IMR-90 (cell line): ENCODE results near the gene PRLH. TPM values are rescaled to one million over a fixed set of nuclear protein-coding genes. Genes with fewer than 3 reads are reported as not detected.
A peak's percentile ranks its signal among the peaks of the same experiment; 100 is the strongest.

ENCODE experiments used
- ATAC-seq: fragments of 200-7000 bp; cut with Tn5 transposase; 2 replicates; pipeline ENCODE4 v1.9.1; 2020; ENCODE audit warnings: low read depth, mild to moderate bottlenecking, moderate library complexity
- BruUV-seq: library from RNA; stranded (reverse); fragments of 400-500 nt; replicated peaks from 2 replicates; lab custom pipeline; 2021; lab: Mats Ljungman, UMichigan
- CTCF ChIA-PET: fragments of 300-600 bp; formaldehyde crosslinking; extraction: SDS; loops from one replicate; lab custom pipeline; 2021; ENCODE audit warnings: antibody characterized with exemption; lab: Yijun Ruan, JAX
- POLR2A ChIA-PET: fragments of 300-600 bp; sonication (Branson Sonifier 250); formaldehyde crosslinking; loops from one replicate; lab custom pipeline; 2022; ENCODE audit warnings: antibody characterized with exemption; ENCODE audit not compliant: unreplicated experiment; lab: Charles Lee
- DNase-seq: peaks from one replicate; pipeline ENCODE4 v3.0.0; 2013
- H2AFZ ChIP-seq: replicated peaks from 2 replicates; pipeline ENCODE3; 2013; ENCODE audit warnings: low read length, mild to moderate bottlenecking; ENCODE audit not compliant: poor library complexity
- H2AK5ac ChIP-seq: 2 replicates; pipeline ENCODE4 v1.6.1; 2013; ENCODE audit warnings: low read depth, low read length, inconsistent platforms
- H2AK9ac ChIP-seq: replicated peaks from 2 replicates; pipeline ENCODE3; 2013; ENCODE audit warnings: mild to moderate bottlenecking, low read depth, low read length, moderate library complexity; ENCODE audit not compliant: poor library complexity
- H2BK120ac ChIP-seq: 2 replicates; pipeline ENCODE4 v1.6.1; 2013; ENCODE audit warnings: low read depth, low read length, inconsistent platforms
- H2BK15ac ChIP-seq: 3 replicates; pipeline ENCODE4 v1.6.1; 2013; ENCODE audit warnings: low read depth, low read length, inconsistent platforms
- H2BK20ac ChIP-seq: 2 replicates; pipeline ENCODE4 v1.6.1; 2013; ENCODE audit warnings: low read depth, mild to moderate bottlenecking, inconsistent platforms, low read length, moderate library complexity
- H2BK5ac ChIP-seq: 2 replicates; pipeline ENCODE4 v1.6.1; 2013; ENCODE audit warnings: mild to moderate bottlenecking, low read depth, low read length, inconsistent platforms; ENCODE audit not compliant: poor library complexity, severe bottlenecking
- H3K14ac ChIP-seq: replicated peaks from 2 replicates; pipeline ENCODE4 v1.6.1; 2013; ENCODE audit warnings: low read depth, low read length, inconsistent platforms
- H3K18ac ChIP-seq: 2 replicates; pipeline ENCODE4 v1.6.1; 2013; ENCODE audit warnings: low read depth, low read length, control low read depth
- H3K23ac ChIP-seq: 2 replicates; pipeline ENCODE4 v1.6.1; 2013; ENCODE audit warnings: low read depth, low read length, inconsistent platforms
- H3K27ac ChIP-seq: 2 replicates; pipeline ENCODE4 v1.5.1; 2013; ENCODE audit warnings: mild to moderate bottlenecking, control low read depth, low read length; ENCODE audit not compliant: insufficient read depth
- H3K27me3 ChIP-seq: 2 replicates; pipeline ENCODE4 v1.6.1; 2013; ENCODE audit warnings: low read length; ENCODE audit not compliant: control insufficient read depth, insufficient read depth
- H3K36me3 ChIP-seq: 2 replicates; pipeline ENCODE4 v1.6.1; 2013; ENCODE audit warnings: low read length, mixed read lengths; ENCODE audit not compliant: control insufficient read depth, insufficient read depth
- H3K4ac ChIP-seq: 2 replicates; pipeline ENCODE4 v1.6.1; 2013; ENCODE audit warnings: low read depth, low read length, inconsistent platforms
- H3K4me1 ChIP-seq: 2 replicates; pipeline ENCODE4 v1.6.1; 2013; ENCODE audit warnings: low read length, mixed read lengths; ENCODE audit not compliant: control insufficient read depth, insufficient read depth
- H3K4me2 ChIP-seq: 2 replicates; pipeline ENCODE4 v1.6.1; 2013; ENCODE audit warnings: low read depth, mild to moderate bottlenecking, control low read depth, low read length, moderate library complexity
- H3K4me3 ChIP-seq: 2 replicates; pipeline ENCODE4 v1.5.1; 2013; ENCODE audit warnings: low read depth, mild to moderate bottlenecking, control low read depth, low read length, moderate library complexity; ENCODE audit not compliant: insufficient read depth
- H3K56ac ChIP-seq: 2 replicates; pipeline ENCODE4 v1.6.1; 2013; ENCODE audit warnings: low read length, inconsistent platforms; ENCODE audit not compliant: insufficient read depth; ENCODE audit errors: extremely low read depth
- H3K79me1 ChIP-seq, 2 experiments: 2 replicates each; pipeline ENCODE4 v1.6.1; 2013; ENCODE audit warnings: low read length in 2 of 2, inconsistent platforms in 1 of 2, low read depth in 1 of 2
- H3K9ac ChIP-seq: 2 replicates; pipeline ENCODE4 v1.6.1; 2013; ENCODE audit warnings: low read depth, low read length, control low read depth
- H3K9me1 ChIP-seq: 2 replicates; pipeline ENCODE4 v1.6.1; 2013; ENCODE audit warnings: low read length, inconsistent platforms; ENCODE audit not compliant: insufficient read depth
- H3K9me3 ChIP-seq: 2 replicates; pipeline ENCODE4 v1.6.1; 2013; ENCODE audit warnings: low read length; ENCODE audit not compliant: control insufficient read depth, insufficient read depth
- H4K20me1 ChIP-seq: 2 replicates; pipeline ENCODE4 v1.6.1; 2013; ENCODE audit warnings: low read length, inconsistent platforms; ENCODE audit not compliant: insufficient read depth
- H4K5ac ChIP-seq: 2 replicates; pipeline ENCODE4 v1.6.1; 2013; ENCODE audit warnings: mild to moderate bottlenecking, low read depth, low read length, control low read depth
- H4K8ac ChIP-seq, 2 experiments: 2 replicates each; pipeline ENCODE4 v1.6.1; 2013; ENCODE audit warnings: low read depth in 2 of 2, low read length in 2 of 2, control low read depth in 1 of 2, inconsistent platforms in 1 of 2
- H4K91ac ChIP-seq: 2 replicates; pipeline ENCODE4 v1.6.1; 2013; ENCODE audit warnings: low read depth, low read length, inconsistent platforms; ENCODE audit not compliant: insufficient read depth
- CHD1 ChIP-seq: IDR thresholded peaks from 2 replicates; pipeline ENCODE4 v1.6.1; 2012; ENCODE audit warnings: low read depth, low read length, improper control_type of control experiment
- CTCF ChIP-seq: conservative IDR thresholded peaks from 2 replicates; pipeline ENCODE4 v1.5.1; 2012; ENCODE audit warnings: mild to moderate bottlenecking, low read depth, low read length, improper control_type of control experiment
- POLR2A ChIP-seq: IDR thresholded peaks from 2 replicates; pipeline ENCODE4 v1.6.1; 2012; ENCODE audit warnings: mild to moderate bottlenecking, low read depth, low read length
- RAD21 ChIP-seq: IDR thresholded peaks from 2 replicates; pipeline ENCODE4 v1.6.1; 2012; ENCODE audit warnings: low read length, improper control_type of control experiment
- RFX5 ChIP-seq: IDR thresholded peaks from 2 replicates; pipeline ENCODE4 v1.8.0; 2012; ENCODE audit warnings: low read depth, mild to moderate bottlenecking, low read length, moderate library complexity
- USF2 ChIP-seq: fragments of 150-350 bp; IDR thresholded peaks from 2 replicates; pipeline ENCODE4 v1.6.1; 2017; ENCODE audit warnings: mild to moderate bottlenecking, antibody characterized with exemption, low read length, low read depth
- WGBS, 2 experiments: methylation state at CpG; one replicate each; pipeline versions ENCODE4 v1.1.5 to v1.1.7; 2013; ENCODE audit warnings: missing lambda C conversion rate in 2 of 2; ENCODE audit not compliant: insufficient read length in 1 of 2; ENCODE audit errors: extremely low coverage in 2 of 2; 5-methylcytosine and 5-hydroxymethylcytosine counted together
- dilution Hi-C: fragments of 300-500 bp; cut with HindIII; formaldehyde crosslinking; loops from one replicate; pipeline ENCODE4 v1.14.3; 2018; ENCODE audit warnings: low sequenced_read_pairs; ENCODE audit not compliant: unreplicated experiment
- in situ Hi-C: fragments of 300-500 bp; cut with MboI; formaldehyde crosslinking; loops from 3 replicates; pipeline ENCODE4 v1.14.3; 2019; ENCODE audit warnings: low sequenced_read_pairs, inconsistent platforms, mixed read lengths
- intact Hi-C: fragments of 100-400 bp; cut with micrococcal nuclease; formaldehyde crosslinking; loops from 2 replicates; pipeline ENCODE4 v1.10.0; 2022
- polyA plus RNA-seq, 3 experiments: library from polyadenylated mRNA; depleted of rRNA; stranded (reverse); fragments of >200 nt; gene quantifications; 2 replicates each; pipeline ENCODE4 v1.2.3, GENCODE V29; 2012; ENCODE audit warnings: low replicate concordance in 1 of 3
- total RNA-seq: library from RNA; depleted of rRNA; stranded (reverse); fragments of >200 nt; gene quantifications from 2 replicates; pipeline ENCODE4 v1.2.3, GENCODE V29; 2012

PRLH gene
- total and polyA plus RNA-seq, 2 of the 4 experiments (the other 2 are of a cell fraction), result not detected

- Histone ChIP-seq H2BK20ac (no peak overlapping the region), H3K9ac (no peak overlapping the region), H4K5ac (no peak overlapping the region), H3K14ac (no peak overlapping the region), H3K4ac (no peak overlapping the region), H3K36me3 (no peaks in the 10 kb centered on the region), H3K4me3 (no peak overlapping the region), H3K18ac (no peak overlapping the region), H4K91ac (no peak overlapping the region), H2AK5ac (no peak overlapping the region), H3K27me3 (peaks cover 4% of the 10 kb centered on the region; the same call in 1 of the 2 replicates), H2BK5ac (no peak overlapping the region), H3K9me3 (no peaks in the 10 kb centered on the region), H2AFZ (peak overlapping the region; percentile 89), H3K27ac (no peak overlapping the region), H4K20me1 (no peaks in the 10 kb centered on the region), H3K9me1 (0 out of 2 replicates have a peak, but pooled peaks cover 3% of the 10 kb centered on the region), H2BK15ac (no peak overlapping the region), H3K56ac (no peak overlapping the region), H3K79me1 (no peaks in the 10 kb centered on the region), H3K4me2 (peak overlapping the region; percentile 38; the same call in 1 of the 2 replicates), H2AK9ac (no peak overlapping the region), H4K8ac (no peak overlapping the region), H2BK120ac (no peak overlapping the region), H3K4me1 (no peaks in the 10 kb centered on the region), H3K23ac (no peak overlapping the region)
- no peak for TF ChIP-seq RAD21
- TF ChIP-seq POLR2A, result no peak
- no peak for TF ChIP-seq USF2
- TF ChIP-seq RFX5, result no peak
- TF ChIP-seq CHD1, result no peak
- TF ChIP-seq CTCF, result no peak
- no CpG with 5 or more reads among the region's 6 CpGs for WGBS, 2 experiments
- DNase-seq, result no peak
- CTCF ChIA-PET, result interaction anchor here (0.6 to 2.9 kb wide), 11 partner anchors 19 to 753 kb away, joined by 3 to 20 read pairs (median 3); no protein-coding TSS in a partner anchor
- POLR2A ChIA-PET, result interaction anchor here (0.6 to 0.8 kb wide), 2 partner anchors 11 to 167 kb away, joined by 6 to 10 read pairs; partner anchors contain the start of gene COL6A3
- intact Hi-C loops, result loop anchor here (1.0 to 2.0 kb wide), 3 partner anchors 91 to 193 kb away; no protein-coding TSS in a partner anchor
- dilution Hi-C loops, result no loop called here
- in situ Hi-C loops, result no loop called here
- ATAC-seq, result no peak; the same call in 1 of the 2 replicates
- BruUV-seq, result no TSS peak
Observed at GRCh38 chr2:237581326-237581725, 15.0 kb downstream of the PRLH start.
